HL-60 (cell line): Measurements from ENCODE around the gene XXYLT1.

ENCODE experiments used
- DNase-seq, 2 experiments: peaks; one replicate each; pipeline ENCODE4 v3.0.0-alpha.2; 2010 to 2020; ENCODE audit warnings: low read depth in 1 of 2, low spot score in 1 of 2
- H3K27ac ChIP-seq: fragments of 250-450 bp; sonication (Bioruptor Pico); replicated peaks from 2 replicates; pipeline ENCODE4 v1.5.1; 2020; ENCODE audit warnings: mild to moderate bottlenecking, moderate library complexity
- H3K27me3 ChIP-seq: fragments of 250-450 bp; sonication (Bioruptor Pico); 2 replicates; pipeline ENCODE4 v1.5.1; 2021; ENCODE audit warnings: mild to moderate bottlenecking, moderate library complexity; ENCODE audit not compliant: insufficient read depth, poor library complexity, severe bottlenecking
- H3K4me3 ChIP-seq: replicated peaks from 2 replicates; pipeline ENCODE4 v1.5.1; 2011; ENCODE audit warnings: mild to moderate bottlenecking, control low read depth, low read length; ENCODE audit not compliant: insufficient read depth
- GABPA ChIP-seq: IDR thresholded peaks from 2 replicates; pipeline ENCODE4 v1.6.1; 2012; ENCODE audit warnings: low read depth
- POLR2AphosphoS5 ChIP-seq: IDR thresholded peaks from 2 replicates; pipeline ENCODE4 v1.6.1; 2012; ENCODE audit warnings: low read depth
- REST ChIP-seq: IDR thresholded peaks from 2 replicates; pipeline ENCODE4 v1.6.1; 2012; ENCODE audit warnings: low read depth; ENCODE audit not compliant: insufficient replicate concordance
- SPI1 ChIP-seq: IDR thresholded peaks from 2 replicates; pipeline ENCODE4 v1.6.1; 2012; ENCODE audit warnings: low read depth, mild to moderate bottlenecking, borderline replicate concordance
- TF ChIP-seq, protein P1 (sequence below): IDR thresholded peaks from one replicate; pipeline ENCODE4 v1.5.1; 2011; ENCODE audit warnings: low read length, control low read depth, inconsistent platforms; ENCODE audit not compliant: insufficient read depth

The XXYLT1 gene

DNA sequence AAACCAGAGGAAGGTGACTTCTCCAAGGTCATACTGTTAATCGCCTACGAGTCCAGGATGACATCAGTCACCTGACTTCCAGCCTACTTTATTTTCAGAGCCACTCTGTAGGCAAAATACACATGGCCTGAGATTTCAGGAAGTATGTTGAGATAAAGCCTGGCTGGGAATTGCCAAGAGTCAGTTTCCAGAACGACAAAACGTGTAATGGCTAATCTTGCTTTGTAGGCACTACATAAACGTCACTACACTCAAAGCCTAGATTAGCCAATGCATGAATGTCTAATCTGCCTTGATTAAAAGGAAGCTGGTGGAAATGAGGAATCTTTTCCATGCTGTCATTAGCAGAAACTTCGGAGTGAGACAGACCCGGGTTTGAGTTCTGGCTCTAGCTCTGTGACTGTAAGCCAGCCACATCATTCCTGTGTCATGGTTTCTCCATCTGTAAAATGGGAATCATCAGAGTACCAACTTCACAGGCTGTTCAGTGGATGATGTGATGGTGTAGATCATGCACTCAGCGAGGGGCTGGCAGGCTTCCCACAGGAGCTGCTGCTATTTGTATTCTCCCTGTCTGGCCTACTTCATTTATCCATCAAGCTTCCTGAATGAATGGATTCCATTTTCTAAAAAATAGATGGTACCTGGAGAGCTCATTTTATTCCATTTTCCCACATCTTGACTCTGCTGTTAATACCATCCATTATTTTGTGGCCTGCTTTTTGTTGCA, 241.9 kb downstream of the XXYLT1 start:
- TF ChIP-seq, protein P1, sequence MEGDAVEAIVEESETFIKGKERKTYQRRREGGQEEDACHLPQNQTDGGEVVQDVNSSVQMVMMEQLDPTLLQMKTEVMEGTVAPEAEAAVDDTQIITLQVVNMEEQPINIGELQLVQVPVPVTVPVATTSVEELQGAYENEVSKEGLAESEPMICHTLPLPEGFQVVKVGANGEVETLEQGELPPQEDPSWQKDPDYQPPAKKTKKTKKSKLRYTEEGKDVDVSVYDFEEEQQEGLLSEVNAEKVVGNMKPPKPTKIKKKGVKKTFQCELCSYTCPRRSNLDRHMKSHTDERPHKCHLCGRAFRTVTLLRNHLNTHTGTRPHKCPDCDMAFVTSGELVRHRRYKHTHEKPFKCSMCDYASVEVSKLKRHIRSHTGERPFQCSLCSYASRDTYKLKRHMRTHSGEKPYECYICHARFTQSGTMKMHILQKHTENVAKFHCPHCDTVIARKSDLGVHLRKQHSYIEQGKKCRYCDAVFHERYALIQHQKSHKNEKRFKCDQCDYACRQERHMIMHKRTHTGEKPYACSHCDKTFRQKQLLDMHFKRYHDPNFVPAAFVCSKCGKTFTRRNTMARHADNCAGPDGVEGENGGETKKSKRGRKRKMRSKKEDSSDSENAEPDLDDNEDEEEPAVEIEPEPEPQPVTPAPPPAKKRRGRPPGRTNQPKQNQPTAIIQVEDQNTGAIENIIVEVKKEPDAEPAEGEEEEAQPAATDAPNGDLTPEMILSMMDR, result no peak
- TF ChIP-seq POLR2AphosphoS5 (no peak), SPI1 (no peak), GABPA (no peak), REST (no peak)
- Histone ChIP-seq H3K27me3 (no peaks in the 10 kb centered on the region), H3K4me3 (no peak overlapping the region), H3K27ac (no peak overlapping the region)
- DNase-seq, result no peak

DNA sequence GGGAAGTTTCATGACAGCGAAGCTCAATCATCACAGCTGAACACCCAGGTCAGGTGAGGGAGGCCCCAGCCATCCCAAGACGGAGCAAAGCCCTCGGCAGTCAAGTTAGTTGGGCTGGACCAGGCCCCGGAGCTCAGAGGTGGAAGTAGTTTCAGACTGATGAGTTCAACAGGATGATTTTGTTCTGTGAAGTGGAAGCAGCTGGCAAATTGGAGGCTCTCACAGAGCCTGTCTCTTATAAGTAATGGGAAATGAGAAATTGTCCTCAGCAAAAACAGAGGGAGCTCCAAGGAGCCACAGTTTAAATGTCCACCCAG, 245.1 kb downstream of the XXYLT1 start:
- Histone ChIP-seq H3K27ac (no peak overlapping the region), H3K4me3 (no peak overlapping the region), H3K27me3 (no peaks in the 10 kb centered on the region)
- TF ChIP-seq GABPA (no peak), REST (no peak), SPI1 (no peak), POLR2AphosphoS5 (no peak)
- TF ChIP-seq, protein P1, result no peak
- no peak for DNase-seq

DNA sequence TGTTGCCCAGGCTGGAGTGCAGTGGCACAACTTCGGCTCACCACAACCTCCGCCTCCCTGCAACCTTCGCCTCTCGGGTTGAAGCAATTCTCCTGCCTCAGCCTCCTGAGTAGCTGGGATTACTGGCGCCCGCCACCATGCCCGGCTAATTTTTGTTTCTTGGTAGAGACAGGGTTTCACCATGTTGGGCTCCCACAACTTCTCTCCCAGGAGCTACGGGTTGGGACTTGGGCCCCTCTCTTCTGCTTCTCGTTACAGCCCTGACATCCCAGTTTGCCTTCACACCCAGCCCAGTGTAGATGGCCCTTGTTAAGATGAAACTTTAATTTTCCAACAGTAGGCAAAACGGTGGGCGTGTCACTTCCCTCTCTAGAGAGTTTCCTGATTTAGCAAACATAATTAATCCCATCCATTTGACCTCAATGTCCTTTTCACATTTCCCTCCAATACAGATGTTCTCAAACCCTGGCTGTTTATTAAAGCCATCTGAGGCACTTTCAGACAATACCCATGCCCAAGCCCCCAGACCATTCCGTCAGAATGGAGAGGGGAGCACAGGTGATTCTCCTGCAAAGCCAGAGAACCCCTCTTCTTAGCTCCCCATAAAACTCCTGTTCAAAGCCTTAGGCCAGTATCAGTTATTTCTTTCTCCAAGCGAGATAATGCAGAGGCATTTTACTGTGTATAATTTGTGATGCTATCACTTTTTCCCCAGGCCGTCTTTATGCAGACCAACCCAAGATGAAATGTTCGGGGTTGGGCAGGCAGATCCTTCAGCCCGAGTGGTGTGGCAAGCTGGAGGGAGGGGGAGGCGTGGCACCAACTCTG, 245.7 kb downstream of the XXYLT1 start:
- Histone ChIP-seq H3K4me3 (no peak overlapping the region), H3K27me3 (no peaks in the 10 kb centered on the region), H3K27ac (no peak overlapping the region)
- TF ChIP-seq SPI1 (no peak), REST (no peak), GABPA (no peak), POLR2AphosphoS5 (no peak)
- TF ChIP-seq, protein P1, result no peak
- DNase-seq, result no peak
